Measurements from ENCODE around the gene ADCK1. TPM values are rescaled to one million over a fixed set of nuclear protein-coding genes. Genes with fewer than 3 reads are reported as not detected.

Gene ADCK1
- total RNA-seq, 1 experiment from 2014 or later = 12.2 TPM

DNA sequence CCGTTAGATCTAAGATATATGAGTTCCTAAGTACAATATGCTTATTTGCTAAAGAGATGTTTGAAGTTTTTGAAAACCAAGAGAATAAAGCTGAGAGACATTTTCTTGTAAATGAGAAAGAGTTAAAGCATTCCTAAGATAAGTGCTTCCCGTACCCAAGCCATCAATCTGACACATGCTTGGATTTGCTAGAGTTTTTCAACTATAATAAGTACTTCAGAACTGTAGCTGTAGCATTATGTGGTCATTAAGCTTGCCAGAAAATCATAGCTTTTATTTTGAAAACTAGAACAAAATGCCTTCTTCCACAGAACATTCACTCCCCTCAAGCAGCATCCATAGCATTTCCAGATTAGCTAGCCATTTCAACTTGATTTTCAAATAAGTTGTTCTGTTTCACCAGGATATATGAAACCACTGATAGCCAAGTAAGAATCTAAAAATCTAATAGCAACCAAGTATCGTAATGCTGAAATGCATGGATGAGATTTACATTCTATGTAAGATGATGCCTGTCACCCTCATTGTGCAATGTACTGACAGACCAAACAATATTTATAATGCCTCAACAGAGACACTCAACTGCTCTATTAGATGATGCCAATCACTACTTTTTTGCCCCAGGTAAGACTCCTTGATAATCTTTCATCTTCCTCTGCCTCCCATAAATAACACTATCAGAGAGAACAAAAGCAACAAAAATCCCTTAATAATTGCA is 47.0 kb upstream of the ADCK1 start:
- no peak overlapping the region for H2BK5ac ChIP-seq (ENCODE audit: insufficient read length, low read length)
- TF ChIP-seq, protein P1, sequence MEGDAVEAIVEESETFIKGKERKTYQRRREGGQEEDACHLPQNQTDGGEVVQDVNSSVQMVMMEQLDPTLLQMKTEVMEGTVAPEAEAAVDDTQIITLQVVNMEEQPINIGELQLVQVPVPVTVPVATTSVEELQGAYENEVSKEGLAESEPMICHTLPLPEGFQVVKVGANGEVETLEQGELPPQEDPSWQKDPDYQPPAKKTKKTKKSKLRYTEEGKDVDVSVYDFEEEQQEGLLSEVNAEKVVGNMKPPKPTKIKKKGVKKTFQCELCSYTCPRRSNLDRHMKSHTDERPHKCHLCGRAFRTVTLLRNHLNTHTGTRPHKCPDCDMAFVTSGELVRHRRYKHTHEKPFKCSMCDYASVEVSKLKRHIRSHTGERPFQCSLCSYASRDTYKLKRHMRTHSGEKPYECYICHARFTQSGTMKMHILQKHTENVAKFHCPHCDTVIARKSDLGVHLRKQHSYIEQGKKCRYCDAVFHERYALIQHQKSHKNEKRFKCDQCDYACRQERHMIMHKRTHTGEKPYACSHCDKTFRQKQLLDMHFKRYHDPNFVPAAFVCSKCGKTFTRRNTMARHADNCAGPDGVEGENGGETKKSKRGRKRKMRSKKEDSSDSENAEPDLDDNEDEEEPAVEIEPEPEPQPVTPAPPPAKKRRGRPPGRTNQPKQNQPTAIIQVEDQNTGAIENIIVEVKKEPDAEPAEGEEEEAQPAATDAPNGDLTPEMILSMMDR (conservative IDR thresholded peaks at IDR 0.05) = no peak
- no peaks in the 10 kb centered on the region for H3K4me1 ChIP-seq (ENCODE audit: insufficient read depth, low read length)
- H3K4me2 ChIP-seq (ENCODE audit: insufficient read depth, insufficient read length, low read length) = no peak overlapping the region
- no peak for DNase-seq
- H3K27ac Mint-ChIP-seq = no peak overlapping the region; a peak in 1 of 7 replicates
- no peak overlapping the region for H3K56ac ChIP-seq (ENCODE audit: insufficient read length, low read depth, low read length)
- no peak overlapping the region for H2AFZ ChIP-seq (ENCODE audit: low read length)
- no peaks in the 10 kb centered on the region for H3K27me3 Mint-ChIP-seq (ENCODE audit: low read depth)
- peaks cover 49 to 81% (median 63%) of the 10 kb centered on the region in 3 experiments for H3K36me3 Mint-ChIP-seq (ENCODE audit: insufficient read depth in 1 of 3, low read depth in 3 of 3)
- H3T11ph ChIP-seq (ENCODE audit: low read length) = no peak overlapping the region
- no peaks in the 10 kb centered on the region for H3K79me1 ChIP-seq (ENCODE audit: insufficient read depth, low read depth, low read length, poor library complexity, severe bottlenecking)
- no peak overlapping the region for H2AK5ac ChIP-seq (ENCODE audit: insufficient read length, low read length)
- no peaks in the 10 kb centered on the region for H3K9me3 ChIP-seq (ENCODE audit: control insufficient read depth, low read depth, low read length)
- no peak overlapping the region for H3K27ac ChIP-seq (ENCODE audit: insufficient read length, low read depth, low read length)
- no CpG with 5 or more reads among the region's 3 CpGs for WGBS (ENCODE audit: extremely low coverage, insufficient read length, low lambda C conversion rate)
- no peaks in the 10 kb centered on the region for H3K4me1 Mint-ChIP-seq
- H3K9ac ChIP-seq (ENCODE audit: extremely low read depth, insufficient read length, low read length) = no peak overlapping the region
- H2BK20ac ChIP-seq (ENCODE audit: low read depth, low read length, poor library complexity, severe bottlenecking) = no peak overlapping the region
- H3K4ac ChIP-seq (ENCODE audit: low read depth, low read length) = no peak overlapping the region
- peaks cover under 1 to 1% of the 10 kb centered on the region in 2 experiments; a peak in 1 of 5 replicates for H3K9me3 Mint-ChIP-seq
- H3K14ac ChIP-seq (ENCODE audit: insufficient read depth, low read length) = no peak overlapping the region
- H3K79me2 ChIP-seq (ENCODE audit: insufficient read depth, low read length) = peaks cover 3% of the 10 kb centered on the region; the same call in 1 of the 2 replicates
- no peaks in the 10 kb centered on the region for H3K27me3 ChIP-seq (ENCODE audit: insufficient read depth, low read length)
- H3K4me3 Mint-ChIP-seq = no peak overlapping the region
- no peak overlapping the region for H2BK12ac ChIP-seq (ENCODE audit: insufficient read length, low read depth, low read length)
- no peaks in the 10 kb centered on the region for H4K20me1 ChIP-seq (ENCODE audit: control insufficient read depth, insufficient read depth, insufficient read length)
- no peak overlapping the region for H2BK15ac ChIP-seq (ENCODE audit: low read depth, low read length)
- no peak overlapping the region for H4K5ac ChIP-seq (ENCODE audit: insufficient read length, low read depth, low read length)
- H2BK120ac ChIP-seq (ENCODE audit: low read depth, low read length, poor library complexity, severe bottlenecking) = no peak overlapping the region
- H4K8ac ChIP-seq (replicated peaks; ENCODE audit: insufficient read length, low read depth, low read length) = no peak overlapping the region
- no peaks in the 10 kb centered on the region for H3K23me2 ChIP-seq (ENCODE audit: insufficient read length, low read depth, low read length, poor library complexity, severe bottlenecking)
- no peak overlapping the region for H3K18ac ChIP-seq (ENCODE audit: insufficient read length, low read depth, low read length)
- no peak overlapping the region for H4K91ac ChIP-seq (ENCODE audit: insufficient read length, low read depth, low read length)
- no peak overlapping the region for H3K23ac ChIP-seq (ENCODE audit: insufficient read length, low read depth, low read length)
